Stimulated activated CD8-positive, alpha-beta memory T cell treated with anti-CD3 and anti-CD28 coated beads, Interleukin-7, amount 100 ng/mL, for 4 hours (primary cell): ENCODE measurements around the gene SLC22A4.

Source experiments
- DNase-seq, 2 donors: peaks; one replicate each; pipeline ENCODE4 v3.0.0-alpha.2; 2020; ENCODE audit warnings: low read depth in 2 of 2

The SLC22A4 gene

DNA sequence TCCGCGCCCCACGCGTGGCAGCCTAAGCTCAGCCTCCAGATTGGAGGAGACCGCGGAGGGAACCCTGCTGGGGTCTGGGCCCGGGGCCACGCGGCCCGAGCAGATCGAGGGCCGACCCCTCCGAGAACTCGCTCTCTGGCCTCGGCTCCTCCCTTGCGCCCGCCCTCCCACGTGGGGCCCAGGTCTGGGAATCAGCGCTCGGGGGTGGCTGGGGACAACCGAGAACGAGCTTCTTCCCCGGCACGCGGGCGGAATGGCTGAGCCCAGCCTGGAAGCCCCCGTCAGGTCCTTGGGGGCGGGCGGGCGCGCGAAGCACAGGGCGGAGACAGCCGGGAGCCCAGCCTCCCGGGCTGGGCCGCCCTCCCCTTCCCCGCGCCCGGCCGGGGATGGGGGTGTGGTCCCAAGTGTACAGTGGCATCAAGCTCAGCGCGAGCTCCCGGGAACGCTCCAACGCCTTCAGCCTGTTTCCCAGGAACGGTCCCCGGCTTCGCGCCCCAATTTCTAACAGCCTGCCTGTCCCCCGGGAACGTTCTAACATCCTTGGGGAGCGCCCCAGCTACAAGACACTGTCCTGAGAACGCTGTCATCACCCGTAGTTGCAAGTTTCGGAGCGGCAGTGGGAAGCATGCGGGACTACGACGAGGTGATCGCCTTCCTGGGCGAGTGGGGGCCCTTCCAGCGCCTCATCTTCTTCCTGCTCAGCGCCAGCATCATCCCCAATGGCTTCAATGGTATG lies at the start of gene SLC22A4:
SLC22A4 (plus strand) TSS at position 403 of the 736 bp plus-strand sequence; CDS start at position 626, 223 bp downstream.
- DNase-seq = peak; percentile 65 to 79

DNA sequence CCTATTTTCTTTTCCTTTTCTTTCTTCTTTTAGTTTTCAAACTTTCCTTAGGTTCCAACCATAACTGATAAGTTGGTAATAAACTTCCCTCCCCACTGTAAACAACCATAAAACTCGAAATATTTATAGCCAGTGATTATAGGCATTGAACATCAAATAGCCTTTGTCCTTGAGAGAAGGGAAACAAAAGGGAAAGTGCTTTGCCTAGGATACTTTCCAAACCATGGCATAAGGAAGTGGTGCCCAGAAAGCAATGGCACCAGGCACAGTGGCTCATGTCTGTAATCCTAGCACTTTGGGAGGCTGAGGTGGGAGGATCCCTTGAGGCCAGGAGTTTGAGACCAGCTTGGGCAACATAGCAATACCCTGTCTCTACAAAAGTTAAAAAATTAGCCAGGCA lies 48.6 kb upstream of the SLC22A4 start:
- no peak for DNase-seq

- DNase-seq = no peak
Observed at GRCh38 chr5:132246806-132247205, 47.4 kb upstream of the SLC22A4 start.

GRCh38 chr5:132250547-132250946 lies 43.6 kb upstream of the SLC22A4 start:
- no peak for DNase-seq

- no peak for DNase-seq
Observed at GRCh38 chr5:132251220-132251725, 42.9 kb upstream of the SLC22A4 start.

GRCh38 chr5:132253008-132253441 lies 41.2 kb upstream of the SLC22A4 start:
- DNase-seq = no peak

DNA sequence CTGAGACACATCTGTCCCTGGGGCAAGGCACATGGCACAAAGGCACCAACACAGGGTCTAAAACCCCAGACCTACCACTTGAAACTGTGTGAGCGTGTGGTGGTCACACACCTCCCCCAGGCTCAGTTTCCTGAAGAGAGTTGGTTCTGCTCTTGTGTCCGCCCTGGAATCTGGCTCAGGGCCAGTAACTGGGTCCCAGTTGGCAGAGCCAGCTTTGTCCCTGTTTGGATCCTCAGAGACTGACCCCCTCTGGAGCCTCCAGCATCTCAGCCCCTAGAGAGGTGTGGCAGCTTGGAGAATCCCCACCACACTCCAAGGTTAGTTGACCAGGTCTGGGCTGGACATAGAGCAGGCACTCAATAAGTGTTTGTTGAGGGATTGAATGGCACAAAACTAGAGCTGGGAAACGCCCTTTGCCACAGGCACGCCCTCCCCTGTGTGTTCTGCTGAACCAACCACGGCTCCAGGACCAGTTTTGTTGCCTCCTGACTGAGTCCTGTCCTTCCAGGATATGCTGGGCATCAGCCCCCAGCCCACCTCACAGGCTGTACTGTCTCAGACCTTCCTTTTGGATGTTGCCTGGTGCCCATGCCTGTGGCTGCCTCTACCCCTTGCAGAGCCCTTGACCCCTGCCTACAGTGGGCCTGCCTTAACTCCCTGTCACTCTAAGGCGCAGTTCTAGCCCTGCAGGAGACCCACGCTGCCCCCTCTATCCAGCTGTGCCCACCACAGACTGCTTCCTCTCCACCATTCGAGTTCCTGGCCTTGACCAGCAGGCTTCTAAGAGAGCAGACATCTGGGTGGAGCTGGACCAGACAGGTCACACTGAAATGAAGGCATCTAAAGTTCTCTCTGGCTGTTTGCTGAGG lies 40.5 kb upstream of the SLC22A4 start:
- DNase-seq = no peak

- DNase-seq = no peak
Observed at GRCh38 chr5:132254321-132254977, 39.7 kb upstream of the SLC22A4 start.

DNA sequence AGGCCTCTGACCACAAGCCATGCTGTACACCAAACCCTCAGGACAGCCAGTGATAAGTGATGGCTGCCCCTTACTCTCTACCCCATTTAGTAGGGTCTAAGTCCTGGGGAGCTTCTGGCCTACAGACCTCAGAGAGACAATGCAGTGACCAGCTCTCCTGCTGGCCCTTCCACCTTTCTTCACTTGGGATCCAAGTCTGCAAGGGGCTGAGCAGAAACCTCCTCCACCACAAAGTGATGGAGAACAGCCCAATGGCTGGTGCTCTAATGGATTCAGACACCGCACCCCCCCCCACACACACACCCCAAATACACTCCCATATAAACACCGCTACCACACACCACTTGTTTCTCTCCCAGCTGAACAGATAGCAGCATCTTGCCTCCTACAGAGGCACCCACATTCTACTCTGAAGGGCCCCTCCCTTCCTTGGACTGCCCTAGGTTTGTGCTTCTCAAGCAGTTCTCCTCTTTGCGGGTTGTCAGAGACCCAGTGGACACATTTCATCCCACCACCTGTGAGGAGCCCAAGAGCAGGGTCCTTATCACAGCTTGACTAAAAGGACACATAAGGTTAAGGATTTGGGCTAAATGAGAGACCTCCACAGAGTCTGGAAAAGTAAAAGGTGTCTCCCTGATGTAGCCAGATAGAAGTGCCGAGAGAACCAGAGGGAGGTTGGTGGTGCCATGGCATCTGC lies 38.0 kb upstream of the SLC22A4 start:
- no peak for DNase-seq

DNA sequence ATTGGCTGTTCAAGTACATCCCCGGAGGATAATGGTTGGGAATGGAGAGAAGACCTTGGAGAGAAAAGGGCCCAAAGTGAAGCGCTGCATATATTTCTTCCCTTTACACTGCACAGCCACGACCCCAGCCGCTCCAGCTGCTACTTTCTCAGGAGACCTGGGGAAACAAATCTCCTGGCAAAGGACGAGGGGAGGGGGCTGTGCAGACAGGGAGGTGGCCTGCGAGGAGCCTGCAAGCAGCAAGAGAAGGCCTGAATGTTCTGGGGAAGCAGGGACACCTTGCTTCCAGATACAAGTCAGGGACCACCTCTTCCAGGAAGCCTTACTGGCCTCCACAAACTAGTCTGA lies 37.4 kb upstream of the SLC22A4 start:
- DNase-seq = no peak

GRCh38 chr5:132257131-132258101 lies 36.8 kb upstream of the SLC22A4 start, which contains the start of gene PDLIM4:
Gene PDLIM4 (plus strand): TSS chr5:132257696. CDS start chr5:132257735, 39 bp downstream.
- no peak for DNase-seq

- no peak for DNase-seq
Observed at GRCh38 chr5:132258102-132259068, 35.8 kb upstream of the SLC22A4 start.

DNA sequence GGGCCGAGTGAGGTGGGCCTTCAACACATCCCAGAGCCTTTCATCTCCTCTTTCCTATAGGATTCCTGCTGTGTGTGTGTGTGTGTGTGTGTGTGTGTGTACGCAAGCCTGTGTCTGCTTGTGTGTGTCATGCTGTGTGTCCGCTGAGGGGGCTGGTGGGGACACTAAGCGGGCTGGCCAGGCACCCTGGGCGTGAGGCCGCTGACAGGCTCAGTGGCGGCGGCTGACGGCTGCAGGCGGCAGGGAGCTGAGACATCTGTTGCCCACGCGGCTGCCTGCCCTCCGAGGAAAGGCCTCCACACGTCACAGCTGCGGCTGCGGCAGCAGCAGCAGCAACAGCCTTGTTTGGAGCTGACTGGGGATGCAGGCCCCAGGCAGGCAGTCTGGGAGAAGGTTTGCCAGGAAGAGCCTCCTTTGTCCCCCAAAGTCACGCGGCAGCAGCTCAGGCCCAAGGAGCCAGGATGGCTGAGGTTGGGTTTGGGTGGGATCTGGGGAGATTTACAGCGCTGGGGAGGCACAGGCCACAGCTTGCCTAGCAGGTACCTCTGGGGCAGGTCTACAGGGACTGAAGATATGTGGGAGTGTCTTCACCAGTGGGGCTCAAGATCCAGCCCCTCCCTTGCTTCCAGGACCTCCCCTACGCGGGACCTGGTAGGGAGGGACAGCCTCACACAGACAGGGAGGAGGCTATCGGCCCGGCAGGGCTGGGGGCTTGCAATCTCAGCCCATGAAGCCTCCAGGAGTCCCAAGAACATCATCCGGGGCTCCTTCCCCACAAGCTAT lies 34.9 kb upstream of the SLC22A4 start:
- DNase-seq = no peak

GRCh38 chr5:132260051-132260450 lies 34.1 kb upstream of the SLC22A4 start:
- no peak for DNase-seq

DNA sequence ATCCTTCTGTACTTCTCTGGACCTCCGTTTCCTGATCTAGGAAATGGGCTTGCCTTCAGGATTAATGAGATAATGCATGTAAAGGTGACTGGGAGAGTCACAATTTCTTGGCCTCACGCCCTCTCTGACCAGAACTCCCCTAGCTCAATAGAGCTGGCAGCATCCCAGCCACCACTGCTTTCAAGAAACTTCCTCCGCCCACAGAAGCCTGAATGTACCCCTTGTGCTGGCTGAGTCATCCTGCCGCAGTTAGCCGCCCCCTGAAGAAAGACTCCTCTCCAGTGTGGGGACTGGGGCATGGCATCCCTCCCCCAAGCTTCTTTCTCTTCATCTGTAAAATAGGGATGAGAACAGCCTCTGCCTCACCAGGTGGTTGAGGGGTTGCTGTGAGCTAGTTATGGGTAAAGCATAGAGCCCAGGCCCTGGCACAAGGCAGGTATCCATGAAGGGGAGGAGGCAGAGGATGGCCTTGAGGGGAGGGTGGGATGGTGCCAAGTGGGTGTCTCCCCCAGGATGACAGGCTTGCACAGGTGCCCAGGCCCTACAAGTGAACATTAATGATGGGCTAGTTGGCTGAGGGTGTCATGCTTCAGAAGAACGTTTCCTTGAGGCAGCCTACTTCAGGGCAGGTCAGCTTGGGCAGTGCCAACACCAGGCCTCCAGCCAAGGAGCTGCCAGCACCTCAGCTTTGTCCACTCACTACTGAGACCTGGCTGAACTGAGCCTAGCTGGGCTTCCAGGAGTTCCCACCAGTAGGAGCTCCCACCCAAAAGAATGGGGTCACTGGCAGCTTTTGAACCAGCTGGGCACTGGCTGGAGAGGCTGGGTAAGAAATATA lies 33.3 kb upstream of the SLC22A4 start:
- DNase-seq = peak; percentile 52 to 58

- no peak for DNase-seq
Observed at GRCh38 chr5:132261881-132262845, 32.0 kb upstream of the SLC22A4 start.
